H1 (cell line): ENCODE measurements around the gene KCNMA1. TPM values are rescaled to one million over a fixed set of nuclear protein-coding genes. Genes with fewer than 3 reads are reported as not detected.

Experiments
- CTCF ChIA-PET: fragments of 300-600 bp; sonication (Branson Sonifier 250); formaldehyde crosslinking; loops from one replicate; lab custom pipeline; 2021; ENCODE audit not compliant: partially characterized antibody; lab: Charles Lee
- POLR2A ChIA-PET: fragments of 300-600 bp; sonication (Branson Sonifier 250); formaldehyde crosslinking; loops from one replicate; lab custom pipeline; 2021; ENCODE audit warnings: inconsistent platforms; ENCODE audit not compliant: partially characterized antibody; lab: Charles Lee
- DNase-seq, 2 experiments: peaks; one replicate each; pipeline versions ENCODE4 v3.0.0 to v3.0.0-alpha.2; 2010 to 2022; ENCODE audit warnings: low spot score in 2 of 2, low read depth in 1 of 2, mixed read lengths in 1 of 2
- FAIRE-seq: peaks from 2 replicates; lab custom pipeline; 2011; peaks lifted over from hg19 to GRCh38; lab: Jason Lieb, UNC
- H2AFZ ChIP-seq: 2 replicates; pipeline ENCODE4 v1.8.1; 2012; ENCODE audit warnings: low read length, inconsistent platforms
- H2AK5ac ChIP-seq: 2 replicates; pipeline ENCODE4 v1.6.1; 2013; ENCODE audit warnings: low read depth, low read length
- H2BK120ac ChIP-seq: replicated peaks from 2 replicates; pipeline ENCODE3; 2013; ENCODE audit warnings: low read depth, low read length, inconsistent platforms
- H2BK12ac ChIP-seq: 2 replicates; pipeline ENCODE4 v1.6.1; 2013; ENCODE audit warnings: low read depth, low read length
- H2BK15ac ChIP-seq: 2 replicates; pipeline ENCODE4 v1.6.1; 2013; ENCODE audit warnings: low read length
- H2BK20ac ChIP-seq: 2 replicates; pipeline ENCODE4 v1.6.1; 2013; ENCODE audit warnings: low read length
- H2BK5ac ChIP-seq: 2 replicates; pipeline ENCODE4 v1.6.1; 2013; ENCODE audit warnings: low read depth, low read length
- H3K14ac ChIP-seq: 2 replicates; pipeline ENCODE4 v1.6.1; 2013; ENCODE audit warnings: inconsistent platforms; ENCODE audit not compliant: insufficient read length
- H3K18ac ChIP-seq: 2 replicates; pipeline ENCODE4 v1.6.1; 2013; ENCODE audit warnings: low read length; ENCODE audit errors: extremely low read depth
- H3K23ac ChIP-seq: 2 replicates; pipeline ENCODE4 v1.6.1; 2013; ENCODE audit warnings: inconsistent platforms; ENCODE audit not compliant: insufficient read length
- H3K23me2 ChIP-seq: 2 replicates; pipeline ENCODE4 v1.6.1; 2013; ENCODE audit warnings: low read depth, low read length
- H3K27ac ChIP-seq: 2 replicates; pipeline ENCODE4 v1.6.1; 2011; ENCODE audit warnings: low read depth, low read length, inconsistent platforms
- H3K27me3 ChIP-seq, 4 experiments: replicated peaks in 1 of 4; 1 replicate in 1 of 4; 2 replicates in 3 of 4; pipeline versions ENCODE4 v1.6.1 to v1.8.1; 2011 to 2013; ENCODE audit warnings: low read length in 3 of 4, mild to moderate bottlenecking in 3 of 4, inconsistent platforms in 2 of 4, mixed read lengths in 2 of 4, moderate library complexity in 1 of 4; ENCODE audit not compliant: control insufficient read depth in 3 of 4, insufficient read depth in 3 of 4; ENCODE audit errors: extremely low read depth in 1 of 4
- H3K36me3 ChIP-seq, 4 experiments: 2 replicates each; pipeline versions ENCODE4 v1.6.1 to v1.8.1; 2011 to 2013; ENCODE audit warnings: mild to moderate bottlenecking in 4 of 4, low read length in 3 of 4, moderate library complexity in 2 of 4, control low read depth in 1 of 4, inconsistent platforms in 1 of 4; ENCODE audit not compliant: insufficient read depth in 4 of 4, control insufficient read depth in 2 of 4
- H3K4ac ChIP-seq: replicated peaks from 2 replicates; pipeline ENCODE3; 2013; ENCODE audit warnings: low read length, low read depth, mixed read lengths, inconsistent platforms; ENCODE audit not compliant: insufficient read length
- H3K4me1 ChIP-seq, 4 experiments: replicated peaks in 1 of 4; 1 replicate in 1 of 4; 2 replicates in 3 of 4; pipeline versions ENCODE4 v1.6.1 to v1.8.1; 2011 to 2013; ENCODE audit warnings: low read length in 3 of 4, inconsistent platforms in 2 of 4, mixed read lengths in 1 of 4; ENCODE audit not compliant: insufficient read depth in 4 of 4, control insufficient read depth in 3 of 4
- H3K4me2 ChIP-seq, 2 experiments: 2 replicates each; pipeline versions ENCODE4 v1.6.1 to v1.8.1; 2011 to 2013; ENCODE audit warnings: low read depth in 2 of 2, low read length in 2 of 2, control low read depth in 1 of 2, inconsistent platforms in 1 of 2, mild to moderate bottlenecking in 1 of 2; ENCODE audit not compliant: insufficient read depth in 1 of 2
- H3K4me3 ChIP-seq, 4 experiments: fragments of 200-600, 300-600 bp in 1 of 4; sonication (generic), shearing (Covaris generic), sonication (Bioruptor Twin) in 1 of 4; 2 replicates each; pipeline versions ENCODE4 v1.5.1 to v1.8.1; 2011 to 2016; ENCODE audit warnings: low read length in 4 of 4, low read depth in 3 of 4, control low read depth in 2 of 4, inconsistent platforms in 2 of 4, mild to moderate bottlenecking in 2 of 4, mixed read lengths in 1 of 4, moderate library complexity in 1 of 4; ENCODE audit not compliant: insufficient read depth in 2 of 4; ENCODE audit errors: extremely low read depth in 1 of 4
- H3K56ac ChIP-seq: replicated peaks from 2 replicates; pipeline ENCODE3; 2013; ENCODE audit warnings: low read depth, mild to moderate bottlenecking, mixed read lengths, low read length, inconsistent platforms; ENCODE audit not compliant: insufficient read length
- H3K79me1 ChIP-seq: 2 replicates; pipeline ENCODE4 v1.6.1; 2013; ENCODE audit warnings: low read depth, low read length, control low read depth
- H3K79me2 ChIP-seq, 2 experiments: 2 replicates each; pipeline versions ENCODE4 v1.6.1 to v1.8.1; 2012 to 2013; ENCODE audit warnings: low read length in 2 of 2, mild to moderate bottlenecking in 2 of 2, inconsistent platforms in 1 of 2; ENCODE audit not compliant: insufficient read depth in 2 of 2, control insufficient read depth in 1 of 2
- H3K9ac ChIP-seq, 4 experiments: replicated peaks in 1 of 4; 1 replicate in 1 of 4; 2 replicates in 3 of 4; pipeline versions ENCODE4 v1.6.1 to v1.8.1; 2011 to 2013; ENCODE audit warnings: low read depth in 3 of 4, low read length in 3 of 4, control low read depth in 2 of 4, mild to moderate bottlenecking in 2 of 4, moderate library complexity in 2 of 4, inconsistent platforms in 1 of 4; ENCODE audit errors: extremely low read depth in 1 of 4
- H3K9me3 ChIP-seq, 2 experiments: 2 replicates each; pipeline versions ENCODE4 v1.6.1 to v1.8.1; 2012 to 2013; ENCODE audit warnings: mild to moderate bottlenecking in 2 of 2, moderate library complexity in 2 of 2, control low read depth in 1 of 2, inconsistent platforms in 1 of 2, low read depth in 1 of 2, low read length in 1 of 2, mixed read lengths in 1 of 2; ENCODE audit not compliant: insufficient read depth in 2 of 2
- H4K20me1 ChIP-seq, 2 experiments: replicated peaks in 1 of 2; 2 replicates each; pipeline versions ENCODE3 to v1.8.1; 2011 to 2013; ENCODE audit warnings: inconsistent platforms in 2 of 2, low read length in 2 of 2, mild to moderate bottlenecking in 1 of 2; ENCODE audit not compliant: insufficient read depth in 2 of 2, control insufficient read depth in 1 of 2
- H4K5ac ChIP-seq: 2 replicates; pipeline ENCODE4 v1.6.1; 2013; ENCODE audit warnings: low read length, low read depth, mixed read lengths, inconsistent platforms; ENCODE audit not compliant: insufficient read length
- H4K8ac ChIP-seq: 2 replicates; pipeline ENCODE4 v1.8.0; 2013; ENCODE audit warnings: mild to moderate bottlenecking, moderate library complexity, low read length, inconsistent platforms; ENCODE audit not compliant: insufficient read depth; ENCODE audit errors: extremely low read depth
- H4K91ac ChIP-seq: replicated peaks from 2 replicates; pipeline ENCODE3; 2013; ENCODE audit warnings: low read length, mixed read lengths, inconsistent platforms; ENCODE audit not compliant: insufficient read length
- BCL11A ChIP-seq, 2 experiments: IDR thresholded peaks; one replicate each; pipeline ENCODE4 v1.6.1; 2011; ENCODE audit warnings: low read depth in 2 of 2, low read length in 2 of 2, mild to moderate bottlenecking in 2 of 2
- BRCA1 ChIP-seq: IDR thresholded peaks from 2 replicates; pipeline ENCODE4 v1.6.1; 2012; ENCODE audit warnings: low read depth, low read length, improper control_type of control experiment
- CEBPB ChIP-seq: IDR thresholded peaks from 2 replicates; pipeline ENCODE4 v1.6.1; 2012; ENCODE audit warnings: low read depth, low read length
- CHD1 ChIP-seq: IDR thresholded peaks from 2 replicates; pipeline ENCODE4 v1.6.1; 2012; ENCODE audit warnings: low read depth, low read length, improper control_type of control experiment
- CHD2 ChIP-seq: IDR thresholded peaks from 2 replicates; pipeline ENCODE4 v1.6.1; 2012; ENCODE audit warnings: low read length, improper control_type of control experiment
- JUND ChIP-seq: IDR thresholded peaks from 2 replicates; pipeline ENCODE4 v1.6.1; 2011; ENCODE audit warnings: mild to moderate bottlenecking, improper control_type of control experiment, low read length
- MAFK ChIP-seq: IDR thresholded peaks from 2 replicates; pipeline ENCODE4 v1.6.1; 2012; ENCODE audit warnings: low read depth, mild to moderate bottlenecking, improper control_type of control experiment, low read length
- NRF1 ChIP-seq: IDR thresholded peaks from 2 replicates; pipeline ENCODE4 v1.6.1; 2011; ENCODE audit warnings: mild to moderate bottlenecking, low read depth, low read length, improper control_type of control experiment
- POLR2A ChIP-seq, 2 experiments: IDR thresholded peaks; 1 replicate in 1 of 2; 2 replicates in 1 of 2; pipeline ENCODE4 v1.6.1; 2011; ENCODE audit warnings: low read depth in 2 of 2, low read length in 2 of 2, mild to moderate bottlenecking in 2 of 2; ENCODE audit errors: control extremely low read depth in 1 of 2
- POLR2AphosphoS5 ChIP-seq: IDR thresholded peaks from 2 replicates; pipeline ENCODE4 v1.6.1; 2011; ENCODE audit warnings: low read depth, low read length
- RBBP5 ChIP-seq: IDR thresholded peaks from 2 replicates; pipeline ENCODE4 v1.7.1; 2012; ENCODE audit warnings: low read depth, mild to moderate bottlenecking, inconsistent platforms, low read length, moderate library complexity, borderline replicate concordance
- SAP30 ChIP-seq: fragments of 300-600 bp; sonication (generic); IDR thresholded peaks from 2 replicates; pipeline ENCODE4 v1.7.1; 2012; ENCODE audit warnings: low read length, moderate library complexity, mild to moderate bottlenecking, inconsistent platforms; ENCODE audit not compliant: insufficient read depth, insufficient replicate concordance
- SIRT6 ChIP-seq: IDR thresholded peaks from one replicate; pipeline ENCODE4 v1.7.1; 2012; ENCODE audit warnings: low read length, inconsistent platforms
- SIX5 ChIP-seq: IDR thresholded peaks from 2 replicates; pipeline ENCODE4 v1.6.1; 2011; ENCODE audit warnings: mild to moderate bottlenecking, low read depth, low read length
- SP1 ChIP-seq: IDR thresholded peaks from 2 replicates; pipeline ENCODE4 v1.6.1; 2011; ENCODE audit warnings: low read depth, low read length
- TCF12 ChIP-seq: IDR thresholded peaks from 2 replicates; pipeline ENCODE4 v1.6.1; 2011; ENCODE audit warnings: low read depth, mild to moderate bottlenecking, low read length
- TEAD4 ChIP-seq: IDR thresholded peaks from 2 replicates; pipeline ENCODE4 v1.6.1; 2012; ENCODE audit warnings: low read depth, low read length, inconsistent platforms, mixed read lengths
- WGBS, 2 experiments: shearing (Covaris generic) in 1 of 2; methylation state at CpG; one replicate each; pipeline versions ENCODE4 v1.1.6 to v1.1.7; 2013 to 2015; ENCODE audit warnings: low lambda C conversion rate in 2 of 2, mixed read lengths in 2 of 2, inconsistent platforms in 1 of 2, low coverage in 1 of 2, missing lambda C conversion rate in 1 of 2; ENCODE audit not compliant: insufficient replicate concordance in 2 of 2, insufficient coverage in 1 of 2, insufficient read length in 1 of 2; ENCODE audit errors: extremely low coverage in 1 of 2, missing lambda C conversion rate in 1 of 2; 5-methylcytosine and 5-hydroxymethylcytosine counted together
- polyA plus RNA-seq, 7 experiments: library from polyadenylated mRNA; depleted of rRNA in 3 of 7; stranded (reverse) in 5 of 7; unstranded in 2 of 7; fragments of >200 nt in 5 of 7; fragments of 200-250 nt in 2 of 7; gene quantifications; 1 replicate in 5 of 7; 2 replicates in 1 of 7; 4 replicates in 1 of 7; pipeline versions ENCODE4 v1.2.1 to v1.2.3, GENCODE V29; 2011 to 2013; ENCODE audit warnings: missing spikeins in 2 of 7, mixed read lengths in 2 of 7
- total RNA-seq: library from RNA; stranded (reverse); fragmentation: NEBNext Ultra II Directional; extraction: Animal tissue kit (Norgen Biotek cat#: 25700); gene quantifications from 2 replicates; pipeline ENCODE4 v1.2.1, GENCODE V29; 2021

Gene KCNMA1
- total and polyA plus RNA-seq, 2 of the 8 experiments (the other 6 are each of a cell fraction or from before 2014, with no cell fraction given): 10.2 to 11.1 TPM

GRCh38 chr10:77509391-77509790 is 128.2 kb downstream of the KCNMA1 start:
- WGBS, 2 experiments: 90% methylated on average over 6 of the region's 6 CpGs; no CpG with 5 or more reads in 1 of the 2 experiments
- CTCF ChIA-PET: interaction anchor here (1.1 kb wide), 1 partner anchor 96 kb away, joined by 3 read pairs; no protein-coding TSS in a partner anchor
- no peak for TF ChIP-seq CHD1
- TF ChIP-seq RBBP5: no peak
- no peak for TF ChIP-seq SIX5
- no peak for TF ChIP-seq POLR2AphosphoS5
- TF ChIP-seq SP1: no peak
- no peak for TF ChIP-seq CEBPB
- TF ChIP-seq CHD2: no peak
- no peak for TF ChIP-seq MAFK
- no peak for TF ChIP-seq BCL11A (IDR thresholded peaks at IDR 0.05; ENCODE audit: low read depth in 2 of 2, low read length in 2 of 2)
- no peak for TF ChIP-seq NRF1
- TF ChIP-seq BRCA1: no peak
- no peak for TF ChIP-seq TEAD4
- TF ChIP-seq POLR2A (IDR thresholded peaks at IDR 0.05; ENCODE audit: control extremely low read depth in 1 of 2, low read depth in 2 of 2, low read length in 2 of 2): no peak
- no peak for TF ChIP-seq SAP30
- TF ChIP-seq SIRT6: no peak
- no peak for TF ChIP-seq JUND
- no peak for TF ChIP-seq TCF12

More at GRCh38 chr10:77509391-77509790, 128.2 kb downstream of the KCNMA1 start:
- Histone ChIP-seq H3K4ac (no peak overlapping the region), H4K91ac (no peak overlapping the region), H3K4me2 (no peak overlapping the region), H3K4me1 (peaks cover 2 to 19% (median 7%) of the 10 kb centered on the region in 4 experiments; a peak in 6 of 7 replicates), H2BK120ac (no peak overlapping the region), H3K79me2 (no peaks in the 10 kb centered on the region), H3K9me3 (no peaks in the 10 kb centered on the region), H3K18ac (no peak overlapping the region), H3K27ac (no peak overlapping the region), H2AK5ac (no peak overlapping the region), H3K14ac (no peak overlapping the region), H4K8ac (no peak overlapping the region), H4K20me1 (no peaks in the 10 kb centered on the region), H3K4me3 (no peak overlapping the region), H2AFZ (no peak overlapping the region), H3K23ac (no peak overlapping the region), H3K79me1 (peaks cover 2% of the 10 kb centered on the region; the same call in 1 of the 2 replicates), H2BK20ac (no peak overlapping the region), H3K36me3 (no peaks in the 10 kb centered on the region), H3K56ac (no peak overlapping the region), H2BK12ac (no peak overlapping the region), H3K27me3 (no peaks in the 10 kb centered on the region), H2BK15ac (no peak overlapping the region), H4K5ac (no peak overlapping the region), H3K9ac (no peak overlapping the region), H3K23me2 (peaks cover 5% of the 10 kb centered on the region; the same call in 1 of the 2 replicates), H2BK5ac (no peak overlapping the region)
- FAIRE-seq (no peak), DNase-seq (no peak)
- POLR2A ChIA-PET: no interaction called here
